HG03520 (cell line): ENCODE data around the gene CST11.
"Not testable (repeated sequence)": the region's sequence is repeated elsewhere in the genome, so short reads cannot be mapped to it uniquely, and the experiment has no call there.

Source experiments
- ATAC-seq: cut with Tn5 transposase; IDR thresholded peaks from one replicate; pipeline ENCODE4 v1.9.1; 2021; ENCODE audit warnings: mild to moderate bottlenecking, moderate library complexity; ENCODE audit not compliant: unreplicated experiment

The CST11 gene, protein sequence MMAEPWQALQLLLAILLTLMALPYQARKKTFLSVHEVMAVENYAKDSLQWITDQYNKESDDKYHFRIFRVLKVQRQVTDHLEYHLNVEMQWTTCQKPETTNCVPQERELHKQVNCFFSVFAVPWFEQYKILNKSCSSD

DNA sequence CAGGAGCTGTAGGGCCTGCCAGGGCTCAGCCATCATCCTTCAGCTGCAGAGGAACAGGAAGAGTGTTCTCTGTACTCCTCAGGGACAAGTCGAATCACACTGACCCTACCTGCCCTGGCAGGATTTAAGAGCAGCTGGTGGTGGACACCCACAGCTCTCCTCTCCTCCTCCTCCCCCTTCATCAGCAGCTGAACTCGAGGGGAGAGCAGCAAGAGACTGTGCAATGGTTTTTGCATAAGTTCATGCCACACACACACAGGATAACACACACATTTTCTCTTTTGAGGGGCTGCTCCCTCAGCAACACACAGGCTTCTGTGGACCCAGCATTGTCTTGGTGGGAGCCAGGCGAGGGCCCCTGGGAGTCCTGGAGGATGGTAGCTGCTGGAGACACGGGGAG lies at the start of gene CST11:
Gene CST11 (minus strand): TSS at position 101 of the 400 bp plus-strand sequence. CDS start 65 bp downstream, at position 36.
- ATAC-seq: no peak

DNA sequence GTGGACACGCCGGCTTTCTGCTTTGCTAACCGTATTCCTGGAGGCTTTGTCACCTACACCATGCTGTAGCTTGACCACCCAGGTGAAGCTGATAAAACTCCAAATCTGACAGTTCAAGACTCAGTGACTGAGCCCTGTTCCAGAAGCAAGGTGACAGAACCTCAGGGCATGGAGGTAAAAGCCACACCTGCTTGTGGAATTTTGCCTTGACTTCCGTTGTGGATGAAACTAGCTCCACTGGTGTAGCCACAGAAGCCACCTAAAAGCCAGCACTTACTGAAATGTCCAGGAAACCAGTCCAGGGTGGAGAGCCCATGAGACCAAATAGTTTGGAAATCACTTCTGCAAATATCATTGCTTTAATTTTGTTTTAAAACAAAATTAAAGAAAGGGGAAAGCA lies 49.2 kb upstream of the CST11 start:
- no peak for ATAC-seq

DNA sequence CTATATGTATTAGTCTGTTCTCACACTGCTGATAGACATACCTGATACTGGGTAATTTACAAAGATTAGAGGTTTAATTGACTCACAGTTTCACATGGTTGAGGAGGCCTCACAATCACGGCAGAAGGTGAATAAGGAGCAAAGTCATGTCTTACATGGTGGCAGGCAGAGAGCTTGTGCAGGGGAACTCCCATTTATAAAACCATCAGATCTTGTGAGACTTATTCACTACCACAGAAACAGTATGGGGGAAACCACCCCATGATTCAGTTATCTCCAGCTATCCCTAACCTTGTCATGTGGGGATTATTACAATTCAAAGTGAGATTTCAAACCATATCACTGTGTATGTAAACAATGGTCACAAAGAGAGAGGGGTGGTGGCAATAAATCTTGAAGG lies 44.9 kb upstream of the CST11 start:
- no peak for ATAC-seq

DNA sequence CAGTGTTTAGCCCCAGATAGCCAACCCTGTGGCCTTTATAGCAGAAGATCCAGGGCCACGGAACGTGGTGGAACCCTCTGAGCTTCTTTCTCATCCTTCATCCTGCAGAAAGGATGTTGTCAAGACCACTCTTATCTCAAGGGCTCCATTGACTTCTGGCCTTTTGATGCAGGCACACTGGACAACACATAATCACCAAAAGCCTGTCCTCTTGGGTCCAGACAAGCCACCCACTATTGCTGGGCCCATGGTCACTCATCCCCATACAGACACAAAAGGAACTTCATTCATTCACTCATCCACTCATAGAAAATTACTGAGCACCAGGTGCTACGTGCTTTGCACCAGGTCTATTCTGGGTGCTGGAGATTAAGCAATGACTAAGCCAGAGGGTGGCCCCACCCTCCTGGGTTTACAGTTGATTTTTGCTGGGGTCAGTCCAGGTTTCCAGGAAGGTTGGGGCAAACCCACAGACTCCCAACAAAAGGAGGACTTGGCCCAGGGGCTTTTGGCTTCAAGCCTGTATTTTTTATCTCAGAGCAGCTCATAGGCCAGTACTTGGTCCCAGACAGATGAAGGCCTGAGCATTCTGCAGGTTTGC lies 40.6 kb upstream of the CST11 start:
- ATAC-seq: no peak

DNA sequence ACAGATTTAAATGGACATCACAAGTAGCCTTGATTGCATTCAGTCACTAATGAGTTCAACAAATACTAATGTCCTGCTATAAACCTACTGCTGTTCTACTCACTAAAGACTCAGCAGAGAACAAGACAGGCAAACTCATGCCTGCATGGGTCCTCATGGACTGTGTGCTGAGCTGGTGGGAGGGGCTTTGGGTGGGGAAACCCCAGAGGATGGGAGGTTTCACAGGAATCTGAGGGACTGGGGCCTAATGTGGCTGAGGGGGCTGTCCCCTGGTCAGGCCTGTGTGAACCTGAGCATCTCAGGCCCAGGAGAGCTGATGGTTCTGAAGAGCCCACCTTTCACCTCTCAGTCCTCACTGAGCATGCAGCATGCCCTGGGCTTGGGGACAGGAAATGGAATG lies 39.6 kb upstream of the CST11 start:
- ATAC-seq: no peak

DNA sequence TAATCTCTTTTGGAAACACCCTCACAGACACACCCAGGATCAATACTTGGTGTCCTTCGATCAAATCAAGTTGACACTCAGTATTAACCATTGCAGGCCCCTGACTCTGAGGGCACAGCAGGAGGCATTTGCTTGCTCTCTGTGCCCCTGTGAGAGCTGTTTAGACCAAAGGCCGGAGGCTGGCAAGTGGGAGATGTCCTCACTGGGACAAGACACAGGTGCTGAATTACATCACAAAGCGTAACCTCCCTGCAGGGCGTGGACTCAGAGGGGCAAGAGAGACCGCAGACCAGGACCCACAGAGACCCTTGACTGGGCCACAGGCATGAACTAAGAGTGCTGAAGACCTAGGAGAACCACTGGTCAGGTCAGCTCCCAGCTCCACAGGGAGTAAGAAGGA lies 38.1 kb upstream of the CST11 start, which contains the start of gene CST8:
Gene CST8 (plus strand): TSS at position 301 of the 400 bp plus-strand sequence. CDS start 551 bp downstream, outside the sequence.
- ATAC-seq: no peak

DNA sequence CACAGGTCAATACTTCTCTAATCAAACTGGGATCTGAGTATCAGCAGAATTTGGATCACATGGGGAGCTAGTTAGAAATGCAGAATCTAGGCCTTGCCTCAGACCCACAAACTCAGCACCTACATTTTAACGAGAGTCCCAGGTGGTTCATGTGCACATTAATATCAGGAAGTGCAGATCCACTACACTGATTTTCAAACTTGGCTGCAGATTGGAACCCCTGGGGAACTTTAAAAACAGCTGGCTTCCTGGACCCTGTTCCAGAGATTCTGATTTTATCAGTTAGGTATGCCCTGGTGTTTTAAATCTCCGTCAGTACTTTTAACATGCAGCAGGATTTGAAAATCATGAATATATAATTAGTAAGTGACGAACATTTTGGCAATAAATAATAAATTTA lies 36.3 kb upstream of the CST11 start:
- ATAC-seq: no peak

DNA sequence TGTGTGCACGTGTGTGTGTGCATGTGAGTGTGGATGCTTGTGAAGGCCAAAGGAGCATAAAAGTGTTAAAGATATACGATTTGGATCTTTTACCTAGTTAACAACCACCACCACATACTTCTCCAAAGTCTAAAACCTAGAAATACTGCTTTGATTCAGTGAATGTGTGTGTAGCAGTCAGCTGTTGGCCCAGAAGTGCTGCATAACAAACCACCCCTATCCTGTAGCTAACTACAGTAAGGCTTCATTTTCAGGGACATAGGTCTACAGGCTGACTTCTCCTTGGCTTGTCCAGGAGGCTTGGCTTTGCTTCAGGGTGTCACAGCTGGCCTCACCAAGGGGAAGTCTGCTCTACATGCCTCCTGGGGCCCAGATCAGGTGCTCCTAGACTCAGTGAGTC lies 35.8 kb upstream of the CST11 start:
- no peak for ATAC-seq

DNA sequence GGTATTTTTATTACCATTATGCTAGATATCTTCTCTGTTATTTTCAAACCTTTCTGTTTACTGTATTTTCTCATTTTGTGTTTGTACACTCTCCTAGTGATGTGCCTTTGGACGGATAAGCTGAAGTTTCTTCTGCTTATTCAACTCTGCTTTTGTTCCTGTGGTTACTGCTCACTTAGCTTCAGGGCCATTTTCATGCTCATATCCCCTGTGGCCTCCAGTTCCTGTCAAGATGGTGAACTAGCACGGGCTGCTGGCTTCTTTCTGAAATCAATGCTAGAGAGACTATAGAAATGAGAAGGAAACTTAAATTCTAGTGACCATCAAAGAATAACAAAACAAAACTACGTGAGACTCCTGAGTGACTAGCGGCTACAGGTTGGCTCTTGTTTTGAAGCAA lies 31.4 kb upstream of the CST11 start:
- no peak for ATAC-seq

DNA sequence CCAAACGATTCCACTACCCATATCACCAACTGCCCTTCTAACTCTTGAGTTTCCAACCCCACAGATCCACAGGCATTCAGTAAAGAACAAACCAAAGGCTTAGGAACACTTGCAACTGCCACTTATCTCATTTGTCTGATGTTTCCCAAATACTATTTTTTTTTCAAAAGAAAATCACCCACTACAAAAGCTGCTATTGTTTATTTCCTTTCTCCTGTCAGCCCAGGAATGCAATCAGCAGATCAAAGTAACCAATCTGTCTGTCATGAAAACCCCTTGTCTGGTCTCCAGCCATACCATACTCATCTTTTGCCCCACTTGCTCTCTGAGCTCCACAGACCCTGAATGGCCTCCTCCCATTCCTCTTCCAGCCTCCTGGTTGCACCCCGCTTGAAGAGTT lies 29.5 kb upstream of the CST11 start:
- ATAC-seq: no peak

DNA sequence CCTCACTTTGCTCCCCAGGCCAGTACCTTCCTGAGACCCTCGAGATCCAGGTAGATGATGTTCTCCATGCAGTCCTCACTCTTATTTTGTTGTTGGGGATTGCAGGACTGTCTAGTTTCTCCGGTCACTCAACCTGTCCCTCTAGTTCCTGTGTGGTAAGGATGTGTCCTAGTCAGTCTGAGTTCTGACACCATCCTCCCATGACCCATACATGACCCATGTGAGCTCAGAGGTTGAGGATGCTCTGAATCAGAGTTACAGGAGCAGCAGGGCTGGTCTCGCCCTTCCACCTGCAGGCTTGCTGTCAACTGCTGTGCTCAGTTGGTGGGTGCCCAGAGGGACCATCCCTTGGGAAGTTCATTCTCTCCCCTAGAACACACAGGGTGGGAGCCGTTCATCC lies 26.4 kb upstream of the CST11 start:
- ATAC-seq: no peak

DNA sequence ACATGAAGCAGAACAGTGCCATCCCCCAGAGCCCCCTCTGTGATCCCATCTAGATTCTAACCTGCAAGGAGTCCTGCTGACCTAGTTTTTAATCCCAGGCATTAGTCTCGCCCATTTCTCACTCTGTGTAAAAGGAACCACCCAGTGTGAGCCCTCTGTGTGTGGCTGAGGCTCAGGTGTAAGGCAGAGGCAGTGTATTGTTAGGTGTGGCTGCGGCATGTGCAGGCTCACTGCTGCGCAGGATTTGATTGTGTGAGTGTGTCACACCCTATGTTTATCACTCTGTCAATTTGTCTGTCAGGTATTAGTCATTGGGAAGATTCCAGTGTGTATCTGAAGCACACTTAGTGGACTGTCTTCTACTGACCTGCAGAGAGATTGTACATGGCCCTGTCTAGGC lies 24.5 kb upstream of the CST11 start:
- ATAC-seq: no peak

DNA sequence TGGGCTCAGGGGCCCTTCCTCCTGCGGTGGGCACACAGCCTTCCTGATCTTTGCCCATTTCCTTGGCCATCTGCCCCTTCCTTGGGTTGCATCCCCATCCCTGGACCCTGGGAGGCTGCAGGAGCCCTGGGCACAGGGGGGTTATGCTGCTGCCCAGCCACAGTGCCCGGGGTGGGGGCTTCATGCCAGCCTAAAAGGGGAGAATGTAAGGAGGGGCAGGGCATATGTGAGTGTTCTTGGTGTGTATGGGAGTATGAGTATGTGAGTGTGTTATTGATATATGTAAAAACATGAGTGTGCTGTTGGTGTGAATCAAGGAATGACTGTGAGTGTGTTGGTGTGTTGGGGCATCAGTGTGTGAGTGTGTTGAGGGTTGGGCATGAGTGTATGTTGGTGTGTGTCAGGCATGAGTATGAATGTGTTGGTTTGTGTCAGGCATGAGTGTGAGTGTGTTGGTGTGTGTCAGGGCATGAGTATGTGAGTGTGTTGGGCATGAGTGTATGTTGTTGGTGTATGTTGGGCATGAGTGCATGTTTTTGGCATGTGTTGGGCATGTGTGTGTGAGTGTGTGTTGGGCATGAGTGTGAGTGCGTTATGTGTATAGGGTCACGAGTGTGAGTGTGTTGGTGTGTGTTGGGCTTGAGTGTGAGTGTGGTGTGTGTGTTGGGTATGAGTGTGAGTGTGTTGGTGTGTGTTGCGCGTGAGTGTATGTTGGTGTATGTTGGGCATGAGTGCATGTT lies 23.5 kb upstream of the CST11 start:
- ATAC-seq: no peak

DNA sequence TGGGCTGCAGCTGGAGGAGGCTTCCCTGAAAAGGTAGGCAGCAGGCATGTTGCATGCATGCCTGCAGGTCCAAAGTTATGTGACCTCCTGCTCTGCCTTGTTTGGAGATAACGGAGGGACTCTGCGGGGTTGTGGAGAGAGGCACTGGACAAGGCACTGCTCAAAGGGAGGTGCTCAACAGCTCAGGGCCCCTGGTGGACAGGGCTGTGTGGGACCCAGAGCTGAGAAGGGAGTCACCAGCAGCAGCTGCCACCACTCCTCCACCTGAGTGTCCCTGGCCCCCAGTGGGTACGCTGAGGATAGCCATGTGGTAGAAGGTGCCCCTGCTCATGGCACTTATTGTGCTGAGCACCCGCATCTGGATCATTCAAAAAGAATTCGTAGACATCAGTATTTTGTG lies 22.7 kb upstream of the CST11 start:
- ATAC-seq: no peak

DNA sequence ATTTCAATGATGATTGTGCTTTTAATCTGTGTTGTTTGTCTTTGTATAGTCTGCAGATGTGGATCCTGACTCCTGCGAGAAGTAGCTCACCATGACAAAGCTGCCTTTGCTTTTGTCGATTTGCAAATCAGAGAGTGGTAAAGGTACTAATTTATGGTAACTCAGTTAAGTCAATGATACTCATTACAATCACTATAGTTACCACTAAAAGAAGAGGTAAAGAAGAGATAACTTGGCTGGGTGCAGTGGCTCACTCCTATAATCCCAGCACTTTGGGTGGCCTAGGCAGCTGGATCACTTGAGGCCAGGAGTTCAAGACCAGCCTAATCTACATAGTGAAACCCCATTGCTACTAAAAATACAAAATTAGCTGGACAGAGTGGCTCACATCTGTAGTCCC lies 20.6 kb upstream of the CST11 start:
- not testable (repeated sequence) for ATAC-seq

DNA sequence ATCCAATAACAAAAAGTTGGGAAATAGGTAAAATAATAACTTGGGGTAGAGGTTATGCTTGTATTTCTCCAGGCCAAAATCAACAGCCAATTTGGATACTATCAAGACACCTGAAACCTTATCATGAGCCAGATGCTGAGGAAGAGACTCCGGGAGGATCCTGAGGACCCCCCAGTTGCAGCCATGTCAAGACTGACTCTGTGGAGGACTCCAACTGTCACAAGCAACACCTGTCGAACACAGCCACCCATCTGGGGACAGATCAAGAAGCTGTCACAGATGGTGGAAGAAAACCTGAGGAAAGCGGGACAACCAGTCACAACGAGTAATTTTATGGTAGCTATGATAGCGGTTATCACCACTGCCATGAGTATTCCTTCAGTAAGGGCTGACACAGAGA lies 19.6 kb upstream of the CST11 start:
- ATAC-seq: not testable (repeated sequence)

DNA sequence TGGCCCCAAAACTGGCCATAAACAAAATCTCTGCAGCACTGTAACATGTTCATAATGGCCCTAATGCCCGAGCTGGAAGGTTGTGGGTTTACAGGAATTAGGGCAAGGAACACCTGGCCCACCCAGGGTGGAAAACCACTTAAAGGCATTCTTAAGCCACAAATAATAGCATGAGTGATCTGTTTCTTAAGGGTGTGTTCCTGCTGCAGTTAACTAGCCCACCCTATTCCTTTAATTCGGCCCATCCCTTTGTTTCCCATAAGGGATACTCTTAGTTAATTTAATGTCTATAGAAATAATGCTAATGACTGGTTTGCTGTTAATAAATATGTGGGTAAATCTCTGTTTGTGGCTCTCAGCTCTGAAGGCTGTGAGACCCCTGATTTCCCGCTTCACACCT lies 14.3 kb upstream of the CST11 start:
- ATAC-seq: not testable (repeated sequence)

DNA sequence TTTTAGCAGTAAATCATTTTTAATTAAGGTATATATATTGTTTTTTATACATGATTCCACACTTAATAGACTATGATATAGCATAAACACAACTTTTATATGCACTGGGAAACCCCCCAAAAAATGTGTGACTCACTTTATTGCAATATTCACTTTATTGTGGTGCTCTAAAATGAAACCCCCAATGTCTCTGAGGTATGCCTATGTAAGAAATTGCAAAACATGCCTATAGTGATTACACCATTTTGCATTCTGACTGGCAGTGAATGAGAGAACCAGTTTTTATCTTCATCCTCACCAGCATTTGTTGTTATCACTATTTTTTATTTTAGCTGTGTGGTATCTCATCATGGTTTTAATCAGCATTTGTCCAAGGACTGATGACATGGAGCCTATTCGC lies 8.5 kb upstream of the CST11 start:
- no peak for ATAC-seq

DNA sequence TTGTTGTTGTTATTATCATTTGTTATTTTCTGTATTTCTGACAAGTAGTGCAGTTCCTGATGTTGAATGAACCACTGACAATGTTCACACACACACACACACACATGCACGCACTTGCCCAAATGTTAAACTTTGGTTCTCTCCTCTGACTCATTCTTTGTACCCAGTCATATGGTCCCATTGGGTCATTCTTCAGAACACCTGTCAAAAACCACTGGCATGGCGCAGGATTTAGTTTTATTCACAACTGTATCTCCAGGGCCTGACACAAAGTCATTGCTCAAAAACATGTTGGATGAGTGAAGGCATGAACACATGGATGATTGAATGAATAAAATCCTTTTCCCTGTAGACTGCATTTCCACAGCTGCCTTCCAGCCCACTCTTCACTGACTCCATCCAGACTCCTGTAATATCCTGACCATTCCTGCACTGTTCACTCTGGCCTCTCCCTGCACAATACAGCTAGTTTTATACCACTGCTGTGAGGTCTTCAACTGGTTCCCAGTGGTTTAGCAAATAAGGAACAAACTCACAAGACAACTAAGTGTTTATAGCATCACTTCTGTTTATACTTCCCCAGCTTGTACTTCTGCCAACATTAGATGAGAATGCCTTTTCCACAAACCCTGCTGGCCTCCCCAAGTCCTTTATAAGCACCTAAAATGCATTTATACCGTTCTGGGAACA lies 6.9 kb upstream of the CST11 start:
- ATAC-seq: no peak

DNA sequence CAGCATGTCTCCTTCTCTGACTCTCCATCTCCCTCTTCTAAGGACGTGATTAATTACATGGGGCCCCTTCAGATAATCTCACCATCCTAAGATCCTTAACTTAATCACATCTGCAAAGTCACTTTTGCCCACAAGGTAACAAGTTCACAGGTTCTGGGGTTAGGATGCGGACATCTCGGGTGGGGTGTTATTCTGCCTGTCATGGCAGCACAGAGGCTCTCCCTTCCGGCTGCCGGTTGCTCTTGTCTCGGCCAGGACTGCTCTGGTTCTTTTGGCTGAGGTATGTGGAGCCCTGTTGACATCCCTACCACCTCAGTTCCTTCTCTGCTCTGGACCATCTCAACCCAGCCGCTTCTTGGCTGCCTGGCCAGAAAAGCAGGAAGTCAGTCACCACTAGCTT lies 4.2 kb upstream of the CST11 start:
- ATAC-seq: no peak

DNA sequence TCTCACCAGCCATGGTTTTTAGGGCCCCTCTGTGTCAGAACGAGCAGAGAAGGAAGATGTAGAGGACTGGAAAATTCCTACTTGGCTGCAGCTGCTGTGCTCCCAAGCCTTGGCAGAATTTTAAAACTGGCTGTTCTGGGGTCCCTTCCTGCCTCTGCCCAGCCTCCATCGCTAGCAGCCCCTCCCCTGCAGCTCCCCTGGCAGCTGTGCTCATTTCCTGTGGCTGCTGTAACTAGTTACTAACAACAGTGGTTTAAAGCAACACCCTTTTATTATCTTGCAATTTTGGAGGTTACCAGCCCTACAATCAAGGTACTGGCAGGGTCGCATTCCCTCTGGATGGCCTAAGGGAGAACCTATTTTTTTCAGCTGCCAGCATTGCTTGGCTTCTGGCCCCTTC lies 3.7 kb upstream of the CST11 start:
- no peak for ATAC-seq

DNA sequence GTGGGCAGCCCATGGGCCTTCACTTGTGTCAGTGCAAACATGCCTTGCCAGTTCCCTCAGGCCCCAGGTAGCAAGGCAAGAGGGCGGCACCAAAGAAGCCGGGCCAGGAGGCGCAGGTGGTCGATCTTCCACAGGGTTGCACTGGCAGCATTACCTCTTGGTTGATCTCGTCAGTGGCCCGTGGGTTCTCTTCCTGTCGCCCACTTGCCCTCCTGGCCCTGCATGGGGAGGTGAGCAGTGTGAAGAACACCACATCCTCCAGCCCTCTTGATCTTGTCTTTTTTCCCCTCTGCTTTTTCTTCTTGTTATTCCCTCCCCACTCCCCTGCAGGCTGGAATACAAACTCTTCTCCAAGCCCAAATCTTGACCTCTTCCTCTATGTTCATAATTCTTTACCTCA lies 3.0 kb upstream of the CST11 start:
- no peak for ATAC-seq
